GM23338 (cell line): ENCODE measurements around the gene GNA15. TPM values are rescaled to one million over a fixed set of nuclear protein-coding genes. Genes with fewer than 3 reads are reported as not detected.

Source experiments
- ATAC-seq: fragments of 200-7000 bp; cut with Tn5 transposase; 3 replicates; pipeline ENCODE4 v1.9.1; 2020
- DNase-seq: peaks from one replicate; pipeline ENCODE4 v3.0.0-alpha.2; 2015; ENCODE audit warnings: low spot score
- H2AFZ ChIP-seq: fragments of 200-600 bp; sonication (generic); 2 replicates; pipeline ENCODE4 v1.8.0; 2016; ENCODE audit warnings: antibody characterized with exemption, mild to moderate bottlenecking, moderate library complexity
- H3F3A ChIP-seq: fragments of 200-600 bp; sonication (generic); replicated peaks from 2 replicates; pipeline ENCODE4 v1.8.0; 2017; ENCODE audit warnings: antibody characterized with exemption, mixed run types, low read depth
- H3K27ac ChIP-seq: fragments of 200-600 bp; sonication (generic); 2 replicates; pipeline ENCODE4 v1.6.1; 2016; ENCODE audit warnings: low read depth
- H3K27me3 ChIP-seq: fragments of 200-600 bp; sonication (generic); 2 replicates; pipeline ENCODE4 v1.8.0; 2016; ENCODE audit warnings: mild to moderate bottlenecking, mixed run types, moderate library complexity; ENCODE audit not compliant: insufficient read depth
- H3K36me3 ChIP-seq: fragments of 200-600 bp; sonication (generic); 2 replicates; pipeline ENCODE4 v1.8.0; 2016; ENCODE audit warnings: mild to moderate bottlenecking; ENCODE audit not compliant: insufficient read depth
- H3K4me1 ChIP-seq: fragments of 200-600 bp; sonication (generic); 2 replicates; pipeline ENCODE4 v1.8.0; 2016; ENCODE audit warnings: mild to moderate bottlenecking, moderate library complexity; ENCODE audit not compliant: insufficient read depth
- H3K4me2 ChIP-seq: fragments of 200-600 bp; sonication (generic); 2 replicates; pipeline ENCODE4 v1.7.1; 2017; ENCODE audit warnings: mixed run types
- H3K4me3 ChIP-seq: fragments of 200-600 bp; sonication (generic); 2 replicates; pipeline ENCODE4 v1.6.1; 2016; ENCODE audit warnings: mixed run types
- H3K79me2 ChIP-seq: fragments of 200-600 bp; sonication (generic); replicated peaks from 2 replicates; pipeline ENCODE4 v1.8.0; 2017; ENCODE audit warnings: mild to moderate bottlenecking; ENCODE audit not compliant: insufficient read depth
- H3K9me2 ChIP-seq: fragments of 200-600 bp; sonication (generic); 2 replicates; pipeline ENCODE4 v1.8.0; 2017; ENCODE audit not compliant: insufficient read depth
- H4K20me1 ChIP-seq: fragments of 200-600 bp; sonication (generic); replicated peaks from 2 replicates; pipeline ENCODE4 v1.8.0; 2017; ENCODE audit warnings: mild to moderate bottlenecking; ENCODE audit not compliant: insufficient read depth
- H3K27ac Mint-ChIP-seq: 2 replicates; pipeline ENCODE4 v1.8.0; 2020; ENCODE audit warnings: inconsistent platforms, mild to moderate bottlenecking, moderate library complexity, mixed read lengths
- H3K27me3 Mint-ChIP-seq: 3 replicates; pipeline ENCODE4 v1.8.0; 2022; ENCODE audit warnings: low read depth, mild to moderate bottlenecking, moderate library complexity, mixed read lengths, inconsistent platforms; ENCODE audit not compliant: insufficient read depth, poor library complexity
- H3K36me3 Mint-ChIP-seq: 3 replicates; pipeline ENCODE4 v1.8.0; 2021; ENCODE audit warnings: low read depth, mild to moderate bottlenecking, inconsistent platforms, moderate library complexity, mixed read lengths
- H3K4me1 Mint-ChIP-seq: 3 replicates; pipeline ENCODE4 v1.8.0; 2020; ENCODE audit warnings: mild to moderate bottlenecking, inconsistent platforms, mixed read lengths
- H3K4me3 Mint-ChIP-seq: 3 replicates; pipeline ENCODE4 v1.8.0; 2021; ENCODE audit warnings: moderate library complexity, mild to moderate bottlenecking, inconsistent platforms, mixed read lengths
- H3K9me3 Mint-ChIP-seq: 3 replicates; pipeline ENCODE4 v1.8.0; 2020; ENCODE audit warnings: moderate library complexity, mild to moderate bottlenecking, inconsistent platforms, mixed read lengths
- CTCF ChIP-seq, 2 experiments: fragments of 200-600 bp in 1 of 2; sonication (generic) in 1 of 2; conservative IDR thresholded peaks; 2 replicates each; pipeline versions ENCODE4 v1.5.1 to v1.6.1; 2016 to 2017; ENCODE audit warnings: antibody characterized with exemption in 2 of 2, low read depth in 2 of 2, mild to moderate bottlenecking in 2 of 2, moderate library complexity in 1 of 2
- ETS1 ChIP-seq: IDR thresholded peaks from 2 replicates; pipeline ENCODE4 v1.6.1; 2016; ENCODE audit warnings: antibody characterized with exemption
- EZH2 ChIP-seq: fragments of 200-600 bp; sonication (generic); IDR thresholded peaks from one replicate; pipeline ENCODE4 v1.8.0; 2017; ENCODE audit warnings: antibody characterized with exemption, mild to moderate bottlenecking, low read depth; ENCODE audit not compliant: unreplicated experiment
- EZH2phosphoT487 ChIP-seq: fragments of 200-600 bp; sonication (generic); IDR thresholded peaks from one replicate; pipeline ENCODE4 v1.8.1; 2018; ENCODE audit warnings: antibody characterized with exemption; ENCODE audit not compliant: unreplicated experiment
- JUNB ChIP-seq: IDR thresholded peaks from one replicate; pipeline ENCODE4 v1.6.1; 2016; ENCODE audit warnings: antibody characterized with exemption; ENCODE audit not compliant: unreplicated experiment
- NANOG ChIP-seq: IDR thresholded peaks from 2 replicates; pipeline ENCODE4 v1.6.1; 2016; ENCODE audit warnings: antibody characterized with exemption, borderline replicate concordance
- STAT1 ChIP-seq: IDR thresholded peaks from one replicate; pipeline ENCODE4 v1.6.1; 2016; ENCODE audit warnings: antibody characterized with exemption; ENCODE audit not compliant: unreplicated experiment
- ZNF331 ChIP-seq: fragments of 250-450 bp; sonication (Bioruptor Pico); IDR thresholded peaks from 2 replicates; pipeline ENCODE4 v1.5.0; 2020; ENCODE audit warnings: low read depth, mild to moderate bottlenecking, moderate library complexity
- ZNF462 ChIP-seq: fragments of 250-450 bp; sonication (Bioruptor Pico); IDR thresholded peaks from 2 replicates; pipeline ENCODE4 v1.5.0; 2020; ENCODE audit warnings: mild to moderate bottlenecking, moderate library complexity
- polyA plus RNA-seq: library from polyadenylated mRNA; unstranded; fragments of >200 nt; fragmentation: Nextera tagmentation; extraction: Ambion mirVana; gene quantifications from 2 replicates; pipeline ENCODE4 v1.2.1, GENCODE V29; 2016
- total RNA-seq: library from RNA; depleted of rRNA; stranded (reverse); fragments of >200 nt; shearing (Covaris generic); gene quantifications from 2 replicates; pipeline ENCODE4 v1.2.3, GENCODE V29; 2014; rRNA removed

Gene GNA15
- total and polyA plus RNA-seq, 2 experiments from 2014 or later, result 0.14 to 0.31 TPM

GRCh38 chr19:3213159-3213558 lies 77.3 kb downstream of the GNA15 start:
- no peak overlapping the region for H3K4me3 Mint-ChIP-seq
- Histone ChIP-seq H3K27ac (no peak overlapping the region), H3K9me2 (no peaks in the 10 kb centered on the region), H3F3A (no peaks in the 10 kb centered on the region), H3K4me1 (peaks cover 4% of the 10 kb centered on the region; the same call in 1 of the 2 replicates), H3K4me3 (no peak overlapping the region), H3K27me3 (no peaks in the 10 kb centered on the region), H3K79me2 (no peaks in the 10 kb centered on the region), H4K20me1 (peaks cover 6% of the 10 kb centered on the region; the same call in 1 of the 2 replicates), H3K4me2 (no peak overlapping the region), H2AFZ (no peak overlapping the region), H3K36me3 (no peaks in the 10 kb centered on the region)
- DNase-seq, result no peak
- no peaks in the 10 kb centered on the region for H3K9me3 Mint-ChIP-seq
- H3K36me3 Mint-ChIP-seq, result peaks cover 8% of the 10 kb centered on the region
- no peak for ATAC-seq
- no peak for TF ChIP-seq CTCF (conservative IDR thresholded peaks at IDR 0.05; ENCODE audit: low read depth in 2 of 2)
- TF ChIP-seq EZH2phosphoT487, result no peak
- TF ChIP-seq NANOG, result no peak
- no peak for TF ChIP-seq STAT1
- TF ChIP-seq ZNF462, result no peak
- TF ChIP-seq JUNB, result no peak
- TF ChIP-seq ETS1, result no peak
- no peak for TF ChIP-seq ZNF331
- no peak for TF ChIP-seq EZH2
- H3K27me3 Mint-ChIP-seq, result peaks cover 11% of the 10 kb centered on the region
- no peak overlapping the region for H3K27ac Mint-ChIP-seq
- peaks cover 8% of the 10 kb centered on the region for H3K4me1 Mint-ChIP-seq

Other genes with a start within 250 kb of the GNA15 start
- 7.6 and 10.8 TPM in 2 replicates for gene ZNF57, start 235.1 kb upstream of the GNA15 start, total RNA-seq
- 4.8 and 6.4 TPM in 2 replicates for gene ZNF57, start 235.1 kb upstream of the GNA15 start, polyA plus RNA-seq
- 4.1 and 4.5 TPM in 2 replicates for gene ZNF77, start 191.1 kb upstream of the GNA15 start, total RNA-seq
- 3.3 and 3.7 TPM in 2 replicates for gene ZNF77, start 191.1 kb upstream of the GNA15 start, polyA plus RNA-seq
- 0.70 and 2.4 TPM in 2 replicates for gene TLE6, start 158.5 kb upstream of the GNA15 start, total RNA-seq
- gene TLE6, start 158.5 kb upstream of the GNA15 start, polyA plus RNA-seq, result 1.3 and 2.4 TPM in 2 replicates
- 21.3 and 22.8 TPM in 2 replicates for gene TLE2, start 106.8 kb upstream of the GNA15 start, total RNA-seq
- gene TLE2, start 106.8 kb upstream of the GNA15 start, polyA plus RNA-seq, result 5.2 and 5.6 TPM in 2 replicates
- gene TLE5, start 73.5 kb upstream of the GNA15 start, total RNA-seq, result 151 and 154 TPM in 2 replicates
- 130 and 132 TPM in 2 replicates for gene TLE5, start 73.5 kb upstream of the GNA15 start, polyA plus RNA-seq
- 22.6 and 26.9 TPM in 2 replicates for gene GNA11, start 41.7 kb upstream of the GNA15 start, total RNA-seq
- gene GNA11, start 41.7 kb upstream of the GNA15 start, polyA plus RNA-seq, result 15.8 and 16.2 TPM in 2 replicates
- 0.24 TPM in 1 of 2 replicates, not detected in the other for gene S1PR4, start 42.7 kb downstream of the GNA15 start, total RNA-seq
- not detected in 2 replicates for gene S1PR4, start 42.7 kb downstream of the GNA15 start, polyA plus RNA-seq
- 125 and 144 TPM in 2 replicates for gene NCLN, start 49.9 kb downstream of the GNA15 start, total RNA-seq
- 85.6 and 95.2 TPM in 2 replicates for gene NCLN, start 49.9 kb downstream of the GNA15 start, polyA plus RNA-seq
- 6.8 and 10.6 TPM in 2 replicates for gene CELF5, start 88.6 kb downstream of the GNA15 start, total RNA-seq
- 5.6 TPM in 2 replicates for gene CELF5, start 88.6 kb downstream of the GNA15 start, polyA plus RNA-seq
- 0.58 and 1.3 TPM in 2 replicates for gene NFIC, start 230.6 kb downstream of the GNA15 start, total RNA-seq
- gene NFIC, start 230.6 kb downstream of the GNA15 start, polyA plus RNA-seq, result 5.3 and 8.2 TPM in 2 replicates